Lower lobe of right lung (tissue), 2 donors: ENCODE results near the gene PTPN9. TPM values are rescaled to one million over a fixed set of nuclear protein-coding genes. Genes with fewer than 3 reads are reported as not detected.
"Not testable (repeated sequence)": the region's sequence is repeated elsewhere in the genome, so short reads cannot be mapped to it uniquely, and the experiment has no call there.

Source experiments
- ATAC-seq, 2 donors: fragments of 200-7000 bp; cut with Tn5 transposase; one replicate each; pipeline ENCODE4 v1.9.1; 2020 to 2022; ENCODE audit warnings: mild to moderate bottlenecking in 2 of 2, moderate library complexity in 2 of 2
- DNase-seq: peaks from one replicate; pipeline ENCODE4 v3.0.0-alpha.2; 2020
- H3K27ac ChIP-seq: fragments of 200-600 bp; one replicate; pipeline ENCODE4 v1.8.0; 2022
- H3K27me3 ChIP-seq: fragments of 200-600 bp; one replicate; pipeline ENCODE4 v1.8.0; 2022; ENCODE audit warnings: low read depth
- H3K36me3 ChIP-seq: fragments of 200-600 bp; one replicate; pipeline ENCODE4 v1.8.0; 2022; ENCODE audit warnings: mild to moderate bottlenecking
- H3K4me1 ChIP-seq: fragments of 200-600 bp; one replicate; pipeline ENCODE4 v1.8.0; 2022
- H3K4me3 ChIP-seq: fragments of 200-600 bp; one replicate; pipeline ENCODE4 v1.8.0; 2022; ENCODE audit warnings: mild to moderate bottlenecking
- H3K9me3 ChIP-seq: fragments of 200-600 bp; one replicate; pipeline ENCODE4 v1.8.0; 2022
- intact Hi-C: fragments of 100-400 bp; cut with DNase I; formaldehyde crosslinking; loops from one replicate; pipeline ENCODE4 v1.11.0; 2022
- total RNA-seq: library from RNA; stranded (reverse); fragmentation: NEBNext Ultra II Directional; extraction: Animal tissue kit (Norgen Biotek cat#: 25700); gene quantifications from one replicate; pipeline ENCODE4 v1.2.1, GENCODE V29; 2021
- TF ChIP-seq, protein P1 (sequence below): fragments of 200-600 bp; IDR thresholded peaks from one replicate; pipeline ENCODE4 v1.8.0; 2022; ENCODE audit warnings: antibody characterized with exemption, mild to moderate bottlenecking
- donor health status: DM: no; HTN: yes; CAD: no; lungs with severe emphysema.

The PTPN9 gene
- total RNA-seq, 1 donor from 2014 or later: 31.4 TPM

DNA sequence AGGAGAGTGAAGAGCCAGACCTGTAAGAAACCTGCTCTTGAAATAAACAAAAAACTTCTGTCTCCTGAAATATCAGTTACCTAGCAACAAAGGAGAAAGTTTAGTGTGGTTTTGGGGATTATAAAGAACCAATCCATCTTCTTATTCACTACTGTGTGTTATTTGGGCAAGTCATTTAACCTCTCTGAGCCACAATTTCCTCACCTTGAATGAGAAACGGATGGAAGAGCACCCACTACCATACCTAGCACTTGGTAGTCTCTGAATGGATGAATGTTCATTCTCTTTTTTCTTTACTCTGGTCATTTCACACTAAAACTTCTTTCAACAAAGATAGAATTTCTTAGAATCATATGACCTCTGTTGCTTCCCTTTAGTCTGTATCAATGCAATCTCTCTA is 45.2 kb downstream of the PTPN9 start:
- intact Hi-C loops: no loop called here
- ATAC-seq (no peak), DNase-seq (no peak)
- Histone ChIP-seq H3K4me3 (no peak overlapping the region), H3K27me3 (no peaks in the 10 kb centered on the region), H3K36me3 (no peaks in the 10 kb centered on the region), H3K9me3 (no peaks in the 10 kb centered on the region), H3K27ac (no peak overlapping the region), H3K4me1 (peaks cover 26% of the 10 kb centered on the region)
- TF ChIP-seq, protein P1, sequence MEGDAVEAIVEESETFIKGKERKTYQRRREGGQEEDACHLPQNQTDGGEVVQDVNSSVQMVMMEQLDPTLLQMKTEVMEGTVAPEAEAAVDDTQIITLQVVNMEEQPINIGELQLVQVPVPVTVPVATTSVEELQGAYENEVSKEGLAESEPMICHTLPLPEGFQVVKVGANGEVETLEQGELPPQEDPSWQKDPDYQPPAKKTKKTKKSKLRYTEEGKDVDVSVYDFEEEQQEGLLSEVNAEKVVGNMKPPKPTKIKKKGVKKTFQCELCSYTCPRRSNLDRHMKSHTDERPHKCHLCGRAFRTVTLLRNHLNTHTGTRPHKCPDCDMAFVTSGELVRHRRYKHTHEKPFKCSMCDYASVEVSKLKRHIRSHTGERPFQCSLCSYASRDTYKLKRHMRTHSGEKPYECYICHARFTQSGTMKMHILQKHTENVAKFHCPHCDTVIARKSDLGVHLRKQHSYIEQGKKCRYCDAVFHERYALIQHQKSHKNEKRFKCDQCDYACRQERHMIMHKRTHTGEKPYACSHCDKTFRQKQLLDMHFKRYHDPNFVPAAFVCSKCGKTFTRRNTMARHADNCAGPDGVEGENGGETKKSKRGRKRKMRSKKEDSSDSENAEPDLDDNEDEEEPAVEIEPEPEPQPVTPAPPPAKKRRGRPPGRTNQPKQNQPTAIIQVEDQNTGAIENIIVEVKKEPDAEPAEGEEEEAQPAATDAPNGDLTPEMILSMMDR: no peak

DNA sequence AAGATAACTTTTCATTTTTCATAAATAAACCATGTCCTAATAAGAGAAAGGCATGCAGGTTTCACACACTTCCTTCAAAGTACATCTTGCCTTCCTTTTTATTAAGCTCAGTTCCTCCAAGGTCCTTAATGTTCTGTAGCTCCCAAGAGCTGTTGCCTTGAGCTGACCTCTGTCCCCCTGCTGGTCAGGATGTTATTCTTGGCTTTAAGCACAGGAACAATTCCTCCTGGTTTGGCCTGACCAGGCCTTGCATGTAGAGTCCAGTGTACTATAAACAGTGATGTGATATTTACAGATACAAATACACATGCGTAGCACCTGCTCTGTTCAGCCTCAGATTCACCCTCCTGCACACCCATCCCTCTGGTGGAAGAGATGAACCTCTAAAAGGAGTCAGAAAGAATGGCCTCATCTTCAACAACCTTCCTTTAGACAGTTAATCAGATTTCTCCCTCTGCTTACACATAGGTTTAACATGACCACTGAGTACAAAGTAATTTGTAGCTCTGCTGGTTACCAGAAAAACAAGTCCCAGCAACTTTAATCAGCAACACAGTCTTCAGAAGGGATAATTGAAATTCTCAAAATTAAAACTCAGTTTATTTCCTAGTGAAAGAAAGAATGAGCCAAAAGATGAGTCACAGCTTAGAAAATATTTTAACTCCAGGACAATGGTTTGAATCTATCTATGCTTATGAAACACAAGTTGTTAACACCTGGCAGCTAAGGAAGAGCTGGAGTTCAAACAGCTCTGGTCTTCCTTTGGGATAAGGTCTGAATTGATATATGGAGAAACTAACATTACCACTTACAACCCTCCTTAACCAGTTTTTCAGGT is 46.5 kb downstream of the PTPN9 start:
- intact Hi-C loops: no loop called here
- Histone ChIP-seq H3K27ac (peak overlapping the region; percentile 52), H3K4me1 (peaks cover 26% of the 10 kb centered on the region), H3K36me3 (no peaks in the 10 kb centered on the region), H3K27me3 (no peaks in the 10 kb centered on the region), H3K9me3 (no peaks in the 10 kb centered on the region), H3K4me3 (no peak overlapping the region)
- TF ChIP-seq, protein P1: peak; percentile 52
- no peak for DNase-seq
- ATAC-seq: peak; percentile 80 to 83

GRCh38 chr15:75531041-75531450 is 48.1 kb downstream of the PTPN9 start:
- no peaks in the 10 kb centered on the region for H3K9me3 ChIP-seq
- ATAC-seq (no peak), DNase-seq (no peak)
- H3K36me3 ChIP-seq: peaks cover 11% of the 10 kb centered on the region
- TF ChIP-seq, protein P1: no peak
- no peak overlapping the region for H3K4me3 ChIP-seq
- peaks cover 26% of the 10 kb centered on the region for H3K4me1 ChIP-seq
- H3K27me3 ChIP-seq: no peaks in the 10 kb centered on the region
- intact Hi-C loops: no loop called here
- peak overlapping the region; percentile 1 for H3K27ac ChIP-seq

- DNase-seq: no peak
- intact Hi-C loops: no loop called here
- H3K27ac ChIP-seq: no peak overlapping the region
- H3K27me3 ChIP-seq: no peaks in the 10 kb centered on the region
- peaks cover 19% of the 10 kb centered on the region for H3K36me3 ChIP-seq
- H3K4me3 ChIP-seq: no peak overlapping the region
- no peaks in the 10 kb centered on the region for H3K9me3 ChIP-seq
- TF ChIP-seq, protein P1: no peak
- H3K4me1 ChIP-seq: peaks cover 26% of the 10 kb centered on the region
- no peak for ATAC-seq
Measured at GRCh38 chr15:75530169-75530568, 48.9 kb downstream of the PTPN9 start.

- DNase-seq, H3K4me1 ChIP-seq, ATAC-seq, H3K4me3 ChIP-seq, intact Hi-C loops, H3K9me3 ChIP-seq, H3K27me3 ChIP-seq, H3K27ac ChIP-seq: not testable (repeated sequence)
- H3K36me3 ChIP-seq: peaks cover 63% of the 10 kb centered on the region
Measured at GRCh38 chr15:75525756-75526155, 53.4 kb downstream of the PTPN9 start.

- no peaks in the 10 kb centered on the region for H3K27me3 ChIP-seq
- no peaks in the 10 kb centered on the region for H3K9me3 ChIP-seq
- H3K36me3 ChIP-seq: peaks cover 90% of the 10 kb centered on the region
- TF ChIP-seq, protein P1: no peak
- DNase-seq: no peak
- no peak overlapping the region for H3K4me3 ChIP-seq
- intact Hi-C loops: no loop called here
- no peaks in the 10 kb centered on the region for H3K4me1 ChIP-seq
- H3K27ac ChIP-seq: no peak overlapping the region
- no peak for ATAC-seq
Measured at GRCh38 chr15:75523011-75523410, 56.1 kb downstream of the PTPN9 start.
